Fibroblast of mammary gland (primary cell): ENCODE data around the gene SLC35F4.

ENCODE experiments used
- DNase-seq: peaks from one replicate; pipeline ENCODE4 v3.0.0-alpha.2; 2010; ENCODE audit warnings: low read depth
- H3K4me3 ChIP-seq: 2 replicates; pipeline ENCODE4 v1.5.1; 2011; ENCODE audit warnings: low read depth, mild to moderate bottlenecking, low read length, moderate library complexity; ENCODE audit not compliant: control insufficient read depth
- CTCF ChIP-seq: conservative IDR thresholded peaks from 2 replicates; pipeline ENCODE4 v1.5.1; 2011; ENCODE audit warnings: low read depth, low read length, inconsistent platforms; ENCODE audit not compliant: control insufficient read depth, insufficient read depth

The SLC35F4 gene

GRCh38 chr14:57530571-57530970 is 335.3 kb downstream of the SLC35F4 start:
- no peak overlapping the region for H3K4me3 ChIP-seq
- no peak for DNase-seq
- no peak for TF ChIP-seq CTCF

GRCh38 chr14:57526942-57527341 is 338.9 kb downstream of the SLC35F4 start:
- H3K4me3 ChIP-seq: no peak overlapping the region
- DNase-seq: no peak
- TF ChIP-seq CTCF: no peak

- no peak for TF ChIP-seq CTCF
- DNase-seq: no peak
- no peak overlapping the region for H3K4me3 ChIP-seq
These were observed 346.8 kb downstream of the SLC35F4 start for GRCh38 chr14:57519043-57519442.
